HG03565 (cell line): Measurements from ENCODE around the gene PHF3.

Experiments
- ATAC-seq: cut with Tn5 transposase; IDR thresholded peaks from one replicate; pipeline ENCODE4 v1.9.1; 2021; ENCODE audit warnings: mild to moderate bottlenecking, moderate library complexity; ENCODE audit not compliant: unreplicated experiment

PHF3 gene

DNA sequence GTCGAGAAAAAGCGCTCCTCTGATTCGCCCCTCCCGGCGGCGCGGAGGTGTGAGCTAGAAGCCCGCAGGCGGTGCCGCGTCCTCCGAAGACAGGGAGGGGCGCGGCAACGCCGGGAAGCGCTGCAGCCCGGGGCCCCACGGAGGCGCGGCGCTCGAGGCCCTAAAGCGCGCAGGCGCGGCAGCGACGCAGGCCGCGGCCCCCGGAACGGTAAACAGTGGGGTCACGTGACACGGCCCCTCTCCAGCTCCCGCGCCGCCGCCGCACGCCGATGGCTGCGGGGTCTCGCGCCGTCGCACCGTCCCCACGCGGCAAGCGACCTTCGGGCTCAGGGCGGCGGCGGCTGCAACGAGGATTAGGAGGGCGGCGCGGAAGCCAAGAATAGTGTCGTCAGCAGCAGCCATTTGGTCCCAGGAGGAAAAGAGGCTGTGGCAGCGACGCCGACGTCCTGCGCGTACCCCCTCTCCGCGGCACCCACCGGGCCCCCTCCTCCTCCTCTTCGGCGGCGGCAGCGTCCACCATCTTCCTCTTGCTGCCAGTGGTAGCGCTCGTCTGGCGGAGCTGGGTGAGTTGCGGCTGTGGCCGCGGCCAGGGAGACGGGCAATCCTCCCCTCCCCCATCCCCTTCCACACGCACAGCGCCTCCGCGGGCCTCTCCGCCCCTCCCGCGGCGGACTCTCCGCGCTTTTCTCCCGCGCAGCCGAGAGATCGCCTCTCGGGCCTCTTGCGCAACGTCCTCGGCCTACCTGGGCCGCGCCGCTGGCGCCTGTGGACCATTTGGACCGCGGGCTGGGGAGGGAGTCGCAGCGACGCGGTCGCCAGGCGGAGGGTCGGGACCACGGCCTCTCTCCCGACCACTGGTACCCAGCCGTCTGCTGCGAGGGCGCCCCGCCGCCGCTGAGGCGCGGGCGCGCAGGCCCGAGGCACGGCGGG, at the start of gene PHF3:
Gene PHF3 (plus strand): TSS at position 215 of the 930 bp plus-strand sequence. CDS start 10,750 bp downstream, outside the sequence.
- peak; percentile 81 for ATAC-seq

DNA sequence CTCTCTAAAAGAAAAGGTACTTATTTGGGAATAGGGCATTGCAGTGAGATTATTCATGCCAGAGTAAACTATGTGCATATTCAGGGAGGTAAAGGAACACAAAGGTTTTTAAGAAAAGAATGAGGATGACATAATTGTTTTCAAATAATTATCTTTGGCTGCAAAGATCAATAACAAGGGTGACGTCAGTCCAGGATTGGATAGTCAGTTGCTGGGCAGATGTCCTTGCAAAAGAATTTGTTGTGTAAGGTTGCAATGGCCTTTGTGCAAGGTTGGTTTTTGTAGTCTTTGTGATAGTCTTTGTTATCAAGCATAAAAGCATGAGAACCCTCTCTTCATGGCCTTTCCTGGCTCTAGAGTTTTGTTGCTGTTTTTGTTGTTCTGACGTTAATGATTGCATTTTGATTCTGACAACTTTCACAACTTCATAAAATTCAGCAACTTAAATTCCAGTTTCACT, 45.6 kb upstream of the PHF3 start:
- ATAC-seq = no peak

- no peak for ATAC-seq
Observed at GRCh38 chr6:63592886-63593285, 42.7 kb upstream of the PHF3 start.

DNA sequence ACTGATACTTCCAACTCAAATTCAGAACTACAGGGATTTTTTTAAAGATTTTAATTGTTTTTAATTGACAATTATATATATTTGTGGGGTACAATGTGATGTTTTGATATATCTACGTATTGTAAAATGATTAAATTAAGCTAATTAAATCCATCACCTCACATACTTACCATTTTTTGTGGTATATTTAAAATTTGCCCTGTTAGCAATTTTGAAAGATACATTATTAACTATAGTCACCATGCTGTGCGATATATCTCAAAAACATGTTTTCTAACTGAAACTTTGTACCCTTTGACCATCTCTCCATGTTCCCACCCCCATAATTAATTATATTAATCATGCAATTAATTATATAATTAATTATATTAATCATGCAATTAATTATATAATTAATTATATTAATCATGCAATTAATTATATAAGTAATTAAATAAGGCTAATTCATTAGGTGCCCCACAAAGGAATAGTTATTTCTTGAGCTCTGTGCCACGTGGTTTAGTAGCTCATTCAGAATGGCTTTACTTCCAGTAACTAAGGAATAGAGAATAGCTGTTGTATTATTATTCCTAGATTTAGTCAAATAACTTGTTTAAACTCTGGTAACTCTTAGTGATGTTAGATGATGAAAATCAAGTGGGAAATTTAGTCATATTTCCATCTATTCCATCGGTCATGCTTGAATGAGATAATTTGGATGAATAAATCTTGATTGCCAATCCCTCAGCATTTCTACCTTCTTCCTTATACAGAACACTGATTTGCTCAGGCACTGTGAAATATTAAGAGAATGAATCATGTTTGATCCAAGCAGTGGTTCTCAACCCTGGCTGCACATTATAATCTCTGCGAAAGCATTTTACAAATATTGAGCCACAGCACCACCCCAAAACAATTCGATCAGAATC, 38.2 kb upstream of the PHF3 start:
- ATAC-seq = no peak

DNA sequence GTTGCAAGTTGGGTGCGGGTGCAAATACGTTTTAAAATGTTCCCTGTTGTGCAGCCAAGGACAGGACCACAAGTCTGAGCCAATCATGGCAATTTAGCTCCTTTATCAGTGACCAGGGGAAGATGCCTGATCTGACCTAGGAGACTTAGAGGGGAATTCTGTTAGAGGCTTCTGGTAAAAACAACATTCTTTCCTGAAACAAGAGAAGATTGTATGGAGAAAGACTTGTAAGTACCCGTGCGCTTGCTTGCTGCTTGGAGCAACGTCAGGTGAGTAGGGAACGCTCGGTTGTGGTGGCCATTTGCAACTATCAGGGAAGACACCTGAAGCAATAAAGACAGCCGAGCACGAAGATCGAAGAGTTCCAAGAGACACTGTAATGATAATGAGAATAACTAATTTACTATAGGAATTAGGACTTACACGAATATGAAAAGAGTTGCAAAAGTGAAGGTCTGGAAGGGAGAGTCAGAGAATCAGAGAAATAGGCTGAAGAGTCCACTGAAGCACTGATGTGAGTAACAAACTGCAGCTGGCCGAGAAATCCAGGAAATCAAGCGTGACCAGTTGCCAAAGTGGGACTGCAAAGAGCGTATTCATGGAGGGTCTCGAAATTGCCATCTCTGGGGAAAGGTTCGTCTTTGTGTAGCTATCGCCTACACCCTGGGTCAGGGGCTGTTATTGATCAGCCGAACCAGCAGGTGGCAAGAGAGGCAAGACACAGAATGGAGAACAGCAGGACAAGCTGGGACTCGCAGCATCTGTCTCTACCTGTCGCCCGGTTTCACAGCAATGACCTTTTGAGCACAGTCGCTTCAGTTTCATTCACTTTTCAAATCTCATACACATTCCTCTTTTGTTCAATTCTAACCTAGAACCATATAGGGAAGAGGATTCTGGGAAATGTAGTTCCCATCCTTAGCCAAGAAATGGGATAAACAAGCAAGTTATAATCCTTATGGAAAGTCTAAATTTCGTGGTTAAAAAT, 37.3 kb upstream of the PHF3 start:
- ATAC-seq = peak; percentile 99

GRCh38 chr6:63599243-63599642, 36.4 kb upstream of the PHF3 start:
- ATAC-seq = no peak

- no peak for ATAC-seq
Observed at GRCh38 chr6:63600136-63600535, 35.5 kb upstream of the PHF3 start.

DNA sequence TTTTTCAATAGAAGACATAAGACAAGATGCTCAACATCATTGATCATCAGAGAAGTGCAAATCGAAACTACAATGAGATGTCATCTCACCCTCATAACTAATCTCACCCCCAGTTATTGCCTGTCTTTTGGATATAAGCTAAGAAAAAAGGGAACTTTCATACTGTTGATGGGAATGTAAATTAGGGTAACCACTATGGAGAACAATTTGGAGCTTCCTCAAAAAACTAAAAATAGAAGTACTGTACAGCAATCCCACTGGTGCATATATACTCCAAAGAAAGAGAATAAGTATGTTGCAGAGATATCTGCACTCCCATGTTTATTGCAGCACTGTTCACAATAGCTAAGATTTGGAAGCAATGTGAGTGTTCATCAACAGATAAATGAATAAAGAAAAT, 26.4 kb upstream of the PHF3 start:
- ATAC-seq = no peak

- no peak for ATAC-seq
Observed at GRCh38 chr6:63610944-63611343, 24.7 kb upstream of the PHF3 start.

GRCh38 chr6:63611560-63611959, 24.0 kb upstream of the PHF3 start:
- ATAC-seq = no peak

DNA sequence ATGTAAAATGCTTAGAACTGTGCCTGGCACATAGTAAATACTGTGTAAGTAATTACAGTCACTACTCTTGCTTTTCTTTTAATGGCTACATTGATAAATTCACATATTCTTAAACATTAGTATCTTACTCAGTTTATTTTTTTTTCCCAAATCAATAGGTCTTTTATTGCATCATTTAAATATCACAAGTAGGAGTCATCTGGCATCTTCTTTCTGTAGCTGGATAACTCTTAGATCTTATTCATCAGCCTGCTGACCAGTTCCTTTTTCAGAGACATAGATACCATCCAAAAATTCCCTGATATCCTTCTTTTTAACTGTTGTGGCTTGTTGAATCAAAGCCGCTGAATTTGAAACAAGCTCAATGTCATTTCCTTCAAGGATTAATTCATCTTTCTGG, 20.0 kb upstream of the PHF3 start:
- no peak for ATAC-seq

DNA sequence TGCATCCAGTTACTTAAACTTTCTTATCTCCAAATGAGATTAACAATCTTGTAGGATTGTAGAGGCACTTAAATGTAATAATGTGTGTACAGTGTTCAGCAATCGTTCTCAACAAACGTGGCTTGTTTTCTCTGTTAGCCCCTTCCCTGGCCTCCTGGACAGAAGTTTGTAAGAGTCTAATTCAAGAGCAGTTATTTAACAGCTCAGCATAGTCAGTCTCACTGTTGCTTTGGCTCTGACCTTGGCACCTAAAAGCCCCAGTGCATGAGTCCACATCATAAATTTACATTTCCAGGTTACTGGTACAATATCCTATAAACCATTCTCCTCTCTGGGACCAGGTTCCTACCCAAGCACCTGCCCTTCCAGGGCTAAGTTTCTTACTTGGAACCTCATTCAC, 11.5 kb upstream of the PHF3 start:
- ATAC-seq = no peak

DNA sequence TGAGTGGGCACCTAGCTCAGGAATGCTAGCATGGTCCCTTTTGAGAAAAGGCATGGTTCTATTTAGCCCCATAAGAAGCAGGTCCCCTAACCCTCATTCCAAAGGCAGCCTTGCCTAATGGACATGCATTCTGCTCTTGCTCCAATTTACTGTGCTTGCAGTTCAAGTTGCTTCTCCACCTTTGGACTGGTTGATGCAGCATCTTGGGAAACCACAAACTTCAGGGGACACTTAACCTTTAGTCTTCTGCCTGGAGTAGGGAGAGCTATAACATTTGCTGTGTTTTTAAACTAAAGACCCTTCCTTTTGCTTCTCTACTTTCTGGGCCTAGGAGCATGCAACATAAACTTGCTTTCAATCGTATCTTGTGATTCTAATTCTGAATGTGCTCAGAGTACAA, 5.1 kb upstream of the PHF3 start:
- no peak for ATAC-seq

DNA sequence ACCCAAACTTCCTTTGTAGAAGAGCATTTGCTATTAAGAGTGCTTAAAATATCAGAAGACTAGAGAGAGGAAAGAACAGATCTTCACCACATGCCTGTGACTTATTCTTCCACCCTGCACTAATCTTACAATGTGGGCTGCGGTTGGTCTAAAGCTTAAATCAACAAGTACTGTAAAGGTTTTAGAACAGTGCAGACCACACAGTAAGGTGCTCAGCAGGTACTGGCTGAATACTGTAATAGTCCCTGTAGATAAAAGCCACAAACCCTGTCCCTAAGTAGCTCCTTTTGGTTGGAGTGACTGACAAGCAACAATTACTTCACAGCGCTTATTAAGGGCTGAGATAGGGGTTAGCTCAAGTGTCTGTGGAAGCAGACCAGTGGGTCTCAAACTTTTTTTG, 972 bp upstream of the PHF3 start:
- ATAC-seq = no peak

- no peak for ATAC-seq
Observed at GRCh38 chr6:63635215-63635587, 401 bp upstream of the PHF3 start.

DNA sequence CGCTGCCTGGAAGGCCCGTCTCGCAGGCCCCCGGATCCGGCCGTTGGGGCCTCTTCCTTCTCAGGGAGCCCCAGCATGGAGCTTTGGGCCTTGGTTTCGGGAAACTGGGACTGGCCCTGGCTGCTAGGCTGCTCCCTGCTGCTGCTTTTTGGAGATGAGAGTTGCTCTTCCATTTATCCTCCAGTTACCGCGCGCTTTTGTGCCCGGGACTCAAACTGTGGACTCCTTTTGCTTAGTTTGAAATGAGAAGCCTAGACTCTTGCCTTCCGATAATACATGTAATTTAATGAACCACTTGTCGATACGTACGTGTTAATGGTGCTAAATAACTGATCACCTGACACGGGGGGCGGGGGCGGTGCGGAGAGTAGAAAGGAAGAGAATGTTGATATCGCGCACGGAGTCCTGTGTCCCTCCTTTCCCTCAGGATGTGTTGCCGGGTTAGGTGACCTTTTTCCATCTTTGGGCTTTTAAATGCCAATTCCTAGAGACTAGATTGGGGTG, 968 bp downstream of the PHF3 start:
- ATAC-seq = peak; percentile 1

DNA sequence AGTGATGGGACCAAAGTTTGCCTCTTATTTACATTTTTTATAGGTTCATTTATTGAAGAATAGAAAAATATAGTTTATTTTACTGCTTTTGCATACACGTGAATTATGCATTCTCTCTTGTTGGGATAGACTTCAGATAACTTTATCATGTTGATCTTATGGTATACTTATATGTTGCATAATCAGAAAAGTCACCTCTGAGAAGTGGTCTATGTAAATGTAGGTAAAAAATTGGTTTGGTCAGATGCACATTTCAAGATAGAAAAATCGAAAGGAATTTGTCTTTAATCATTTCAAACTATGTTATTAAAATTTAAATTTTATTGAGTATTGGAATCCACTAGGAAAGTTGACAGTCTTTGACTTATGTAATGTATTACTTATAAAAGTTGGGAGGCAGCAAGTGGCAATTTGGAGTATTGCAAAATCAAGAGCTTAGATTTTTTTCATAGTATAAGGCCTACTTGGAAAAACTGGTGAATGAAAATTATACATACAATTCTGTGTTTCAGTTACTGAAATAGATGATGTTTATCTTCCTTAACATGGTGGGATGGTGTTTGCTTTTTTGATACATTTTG, 2.4 kb downstream of the PHF3 start:
- ATAC-seq = no peak

DNA sequence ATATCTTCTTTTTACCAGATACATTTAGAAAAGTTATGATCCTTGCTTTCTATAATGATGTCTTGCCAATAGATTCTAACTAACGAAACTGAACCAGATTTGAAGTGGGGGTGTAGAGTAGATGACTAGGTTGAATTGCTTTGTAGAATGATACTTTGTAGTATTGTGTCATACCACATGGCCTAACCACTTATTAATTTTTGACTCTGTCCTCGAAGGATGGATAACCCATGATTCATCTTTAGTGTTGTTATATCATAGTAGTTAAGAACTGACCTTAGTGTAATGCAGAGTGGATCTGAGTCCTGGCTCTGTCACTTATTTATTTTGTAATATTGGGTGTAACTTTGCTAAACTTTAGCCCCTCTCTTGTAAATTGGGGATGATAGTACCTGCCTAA, 4.5 kb downstream of the PHF3 start:
- no peak for ATAC-seq

- no peak for ATAC-seq
Observed at GRCh38 chr6:63643862-63644261, 8.3 kb downstream of the PHF3 start.
